HTR-8/SVneo (cell line): ENCODE measurements around the gene OR4Q2.
"Not testable (repeated sequence)": the region's sequence is repeated elsewhere in the genome, so short reads cannot be mapped to it uniquely, and the experiment has no call there.

ENCODE experiments used
- DNase-seq: peaks from one replicate; pipeline ENCODE4 v3.0.0; 2011; ENCODE audit warnings: low spot score, mixed read lengths; ENCODE audit not compliant: insufficient read length
- FAIRE-seq: peaks from 2 replicates; lab custom pipeline; 2011; peaks lifted over from hg19 to GRCh38; lab: Jason Lieb, UNC

The OR4Q2 gene

DNA sequence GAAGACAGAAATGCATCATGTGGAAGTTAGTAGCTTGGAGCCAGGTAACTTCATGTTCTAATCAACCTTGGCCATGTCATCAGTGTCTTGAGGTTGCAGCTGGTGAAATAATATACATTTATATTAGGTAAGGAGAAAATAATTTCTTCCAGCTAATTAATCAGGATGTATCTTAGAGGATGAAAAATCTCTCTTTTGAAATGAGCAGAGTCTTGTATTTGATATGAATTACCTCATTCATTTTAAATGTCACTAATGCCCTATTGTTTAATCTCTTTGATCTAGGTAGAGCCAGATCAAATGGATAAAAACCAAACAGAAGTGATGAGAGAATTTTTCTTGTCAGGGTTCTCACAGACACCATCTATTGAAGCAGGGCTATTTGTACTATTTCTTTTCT lies at the start of gene OR4Q2:
OR4Q2 (plus strand) TSS at position 301 of the 400 bp plus-strand sequence.
- no peak for FAIRE-seq

DNA sequence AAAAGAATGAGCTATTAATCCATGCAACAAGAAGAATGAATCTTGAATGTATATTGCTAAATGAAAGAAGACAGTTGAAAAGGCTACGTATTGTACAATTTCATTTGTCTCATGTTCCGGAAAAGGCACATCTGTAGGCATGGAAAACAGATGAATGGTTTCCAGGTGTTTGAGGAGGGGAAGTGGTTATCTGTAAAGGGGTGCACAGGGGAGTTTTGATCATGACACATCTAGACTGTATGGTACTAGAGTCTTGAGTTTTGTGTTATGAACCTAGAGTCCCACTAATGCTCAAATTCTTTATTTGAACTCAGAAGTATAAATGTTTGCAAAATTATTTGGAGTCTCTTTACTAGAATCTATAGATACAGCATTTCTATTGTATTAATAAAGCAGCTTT lies 32.2 kb upstream of the OR4Q2 start:
- not testable (repeated sequence) for FAIRE-seq, DNase-seq

More for the DNA sequence above, at the start of gene OR4Q2:
- DNase-seq, result no peak

DNA sequence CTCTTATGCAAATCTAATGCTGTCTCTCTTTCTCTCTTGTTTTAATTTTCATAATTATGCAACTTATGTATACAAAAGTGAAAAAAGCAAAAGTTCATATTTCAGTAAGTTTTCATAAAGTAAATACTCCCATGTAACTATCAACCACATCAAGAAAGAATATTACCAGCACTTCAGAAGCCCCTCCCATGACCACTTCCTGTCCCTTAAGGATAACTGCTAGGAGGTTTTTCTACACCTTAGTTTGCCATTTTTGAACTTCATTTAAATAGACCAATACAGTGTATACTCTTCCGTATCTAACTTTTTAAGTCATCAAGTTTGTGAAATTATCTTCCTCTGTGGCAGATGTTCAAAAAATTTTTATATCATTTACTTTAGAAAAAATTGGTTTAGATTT lies 27.1 kb upstream of the OR4Q2 start:
- DNase-seq (no peak), FAIRE-seq (no peak)

DNA sequence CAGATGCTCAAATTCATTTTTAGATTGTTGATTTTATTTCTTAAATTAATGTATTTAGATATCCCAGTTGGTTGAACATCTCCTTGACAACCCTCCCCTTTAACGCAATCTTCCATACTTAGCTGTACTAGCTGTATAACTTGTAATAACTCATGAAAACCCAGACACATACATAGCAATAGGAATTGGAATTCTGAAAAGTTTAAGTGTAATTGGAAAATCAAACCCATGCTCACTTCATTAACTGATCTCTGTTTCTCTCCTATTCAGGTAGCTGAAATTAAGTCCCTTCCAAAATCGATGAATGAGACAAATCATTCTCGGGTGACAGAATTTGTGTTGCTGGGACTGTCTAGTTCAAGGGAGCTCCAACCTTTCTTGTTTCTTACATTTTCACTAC lies 26.7 kb upstream of the OR4Q2 start, which contains the start of gene OR4K15:
OR4K15 (plus strand) TSS at position 301 of the 400 bp plus-strand sequence; CDS start at position 301, 0 bp downstream.
- FAIRE-seq (no peak), DNase-seq (no peak)

DNA sequence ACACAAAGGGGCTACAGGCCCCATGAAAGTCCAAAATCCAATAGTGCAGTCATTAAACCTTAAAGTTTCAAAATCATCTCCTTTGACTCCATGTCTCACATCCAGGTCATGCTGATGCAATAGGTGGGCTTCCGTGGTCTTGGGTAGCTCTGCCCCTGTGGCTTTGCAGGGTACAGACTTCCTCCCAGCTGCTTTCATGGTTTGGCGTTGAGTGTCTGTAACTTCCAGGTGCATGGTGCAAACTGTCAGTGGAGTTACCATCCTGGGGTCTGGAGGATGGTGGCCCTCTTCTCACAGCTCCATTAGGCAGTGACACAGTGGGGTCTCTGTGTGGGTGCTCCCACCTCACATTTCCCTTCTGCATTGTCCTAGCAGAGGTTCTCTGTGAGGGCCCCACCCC lies 8.5 kb upstream of the OR4Q2 start:
- FAIRE-seq (no peak), DNase-seq (no peak)

DNA sequence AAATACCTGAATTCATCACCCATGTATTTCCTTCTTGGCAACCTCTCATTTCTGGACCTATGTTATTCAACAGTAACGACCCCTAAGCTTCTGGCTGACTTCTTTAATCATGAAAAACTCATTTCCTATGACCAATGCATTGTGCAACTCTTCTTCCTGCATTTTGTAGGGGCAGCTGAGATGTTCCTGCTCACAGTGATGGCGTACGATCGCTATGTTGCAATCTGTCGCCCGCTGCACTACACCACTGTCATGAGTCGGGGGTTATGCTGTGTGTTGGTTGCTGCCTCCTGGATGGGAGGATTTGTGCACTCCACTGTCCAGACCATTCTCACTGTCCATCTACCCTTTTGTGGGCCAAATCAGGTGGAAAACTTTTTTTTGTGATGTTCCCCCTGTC lies 356 bp downstream of the OR4Q2 start:
- no peak for DNase-seq
- no peak for FAIRE-seq

DNA sequence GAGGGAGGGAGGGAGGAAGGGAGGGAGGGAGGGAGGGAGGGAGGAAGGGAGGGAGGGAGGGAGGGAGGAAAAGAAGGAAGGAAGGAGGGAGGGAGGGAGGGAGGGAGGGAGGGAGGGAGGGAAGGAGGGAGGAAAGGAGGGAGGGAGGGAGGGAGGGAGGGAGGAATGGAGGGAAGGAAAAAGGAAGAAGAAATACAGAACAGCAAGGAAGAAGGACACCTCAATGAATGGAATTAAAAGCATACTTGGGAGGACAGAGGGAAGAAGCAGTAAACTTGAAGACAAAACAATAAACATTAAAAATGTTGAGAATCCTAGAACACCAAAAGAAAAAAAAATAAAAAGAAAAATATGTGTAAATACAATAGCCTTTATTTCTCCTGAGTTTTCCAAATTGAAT lies 6.2 kb downstream of the OR4Q2 start:
- FAIRE-seq (no peak), DNase-seq (no peak)

DNA sequence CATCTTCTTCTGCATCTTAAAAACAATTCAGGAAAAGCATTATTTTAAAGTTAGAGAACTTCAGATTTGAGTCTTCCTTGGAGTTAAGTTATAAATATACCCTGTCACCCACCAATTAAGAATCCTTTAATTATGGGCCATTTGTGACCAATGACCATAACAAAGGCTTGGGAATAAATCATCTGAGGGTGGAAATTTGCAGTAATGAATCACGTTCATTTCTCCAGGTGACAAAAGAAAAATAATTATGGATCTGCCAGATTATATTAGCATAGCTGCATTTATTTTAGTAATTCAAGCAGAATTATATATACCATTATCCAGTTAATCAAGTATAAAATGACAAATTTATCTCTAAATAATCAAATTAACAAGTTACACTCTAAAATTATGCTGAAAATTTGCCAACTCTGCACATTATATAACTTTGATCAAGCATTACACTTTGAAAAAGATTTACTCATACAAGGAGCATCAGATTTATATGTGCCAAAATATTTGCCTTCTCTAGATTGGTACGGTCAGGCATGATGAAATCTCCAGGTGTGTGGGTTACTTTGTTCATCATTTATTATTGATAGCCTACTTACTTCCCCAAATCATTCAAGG lies 17.4 kb downstream of the OR4Q2 start, which contains the start of gene OR4K14:
OR4K14 (minus strand) TSS at position 51 of the 609 bp plus-strand sequence. CDS start 4,114 bp downstream, outside the sequence.
- FAIRE-seq (no peak), DNase-seq (no peak)

DNA sequence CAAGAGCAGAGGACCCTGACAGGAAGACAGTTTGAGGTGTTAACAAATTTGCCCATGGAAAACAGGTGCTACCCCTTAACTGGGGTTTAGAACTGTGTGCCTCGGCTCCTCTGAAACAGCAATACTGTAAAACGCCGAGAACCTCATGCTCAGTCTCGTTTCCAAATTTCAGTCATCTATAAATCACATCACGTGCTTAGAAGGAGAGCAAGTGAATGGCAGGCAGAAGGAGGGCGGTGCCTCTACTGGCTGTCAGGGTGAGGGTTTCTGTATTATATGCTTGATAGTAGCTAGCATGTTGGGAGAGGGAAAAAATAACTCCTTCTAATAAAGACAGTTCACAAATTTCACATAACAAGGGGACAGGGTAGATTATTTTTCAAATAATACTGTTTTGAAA lies 29.1 kb downstream of the OR4Q2 start:
- DNase-seq, result no peak
- FAIRE-seq, result no peak

DNA sequence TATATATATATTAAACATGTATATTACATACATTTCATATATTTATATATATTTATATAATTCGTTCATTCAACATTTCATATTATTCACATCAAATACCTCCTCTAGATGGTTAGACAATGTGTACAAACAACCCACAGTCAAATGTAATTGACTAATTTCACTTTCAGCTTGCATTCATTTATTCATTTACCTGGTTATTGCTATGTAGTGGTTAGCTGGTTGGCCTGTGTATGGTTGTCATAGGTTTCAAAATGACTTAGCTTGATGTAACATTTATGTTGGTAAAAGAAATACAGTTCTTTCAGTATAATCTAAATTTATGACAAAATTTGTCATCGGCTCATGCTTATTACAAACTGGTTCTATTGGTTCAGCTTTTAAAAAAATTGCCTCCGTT lies 33.5 kb downstream of the OR4Q2 start:
- no peak for FAIRE-seq

DNA sequence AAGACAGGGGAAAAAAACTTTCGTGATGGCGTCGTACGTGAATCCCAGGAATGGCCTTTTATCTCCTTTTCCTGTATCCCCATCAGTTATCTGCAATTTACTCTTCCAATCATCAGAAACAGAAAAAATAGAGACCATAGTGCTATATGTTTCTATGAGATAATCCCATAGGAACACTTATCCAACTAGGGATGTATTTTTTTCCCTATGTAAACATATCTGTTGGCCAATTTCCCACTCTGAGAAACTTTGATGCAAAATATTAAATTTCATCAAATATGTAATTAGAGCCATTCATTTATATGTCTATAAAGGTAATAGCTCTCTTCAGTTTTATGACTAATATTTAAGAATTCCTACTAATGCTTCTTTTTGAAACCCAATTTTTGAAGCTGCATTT lies 34.0 kb downstream of the OR4Q2 start, which contains the start of gene OR4K13:
OR4K13 (minus strand) TSS at position 101 of the 400 bp plus-strand sequence. CDS start 1,280 bp downstream, outside the sequence.
- DNase-seq (no peak), FAIRE-seq (no peak)

More for the DNA sequence above, 33.5 kb downstream of the OR4Q2 start:
- DNase-seq, result no peak

DNA sequence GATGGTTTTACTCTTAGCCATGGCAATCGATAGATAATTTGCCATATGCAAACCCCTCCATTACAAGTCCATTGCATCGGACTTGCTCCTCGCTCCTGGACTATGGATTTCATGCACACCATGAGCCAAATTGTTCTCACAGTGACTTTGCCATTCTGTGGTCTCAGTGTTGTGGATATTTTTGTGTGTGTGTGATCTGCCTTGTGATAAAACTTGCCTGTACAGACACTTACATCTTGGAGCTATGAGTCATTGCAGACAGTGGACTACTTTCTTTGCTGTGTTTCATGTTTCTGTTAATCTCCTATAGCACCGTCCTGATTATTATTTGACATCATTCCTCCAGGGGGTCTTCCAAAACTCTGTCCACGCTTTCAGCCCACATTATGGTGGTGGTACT lies 42.3 kb downstream of the OR4Q2 start:
- no peak for DNase-seq
- FAIRE-seq, result no peak

DNA sequence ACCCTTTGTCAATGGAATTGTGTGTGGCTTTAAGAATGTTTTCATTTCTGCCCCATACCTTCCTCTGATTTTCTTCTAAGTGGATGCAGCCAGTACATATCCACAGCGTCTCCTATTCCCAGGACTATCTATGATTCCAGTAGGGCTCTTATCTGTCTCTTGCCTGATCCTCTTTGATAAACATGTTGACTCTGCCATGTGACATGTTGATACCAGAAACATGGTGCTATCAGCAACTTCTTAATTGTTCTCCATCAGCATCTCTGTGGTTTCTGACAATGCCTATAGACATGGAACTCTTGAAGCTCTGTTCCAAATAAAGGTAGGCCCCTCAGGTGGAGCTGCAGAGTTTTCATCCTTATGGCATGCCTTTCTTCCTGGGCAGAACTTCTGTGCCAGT lies 46.2 kb downstream of the OR4Q2 start:
- FAIRE-seq, result no peak

More for the DNA sequence above, 46.2 kb downstream of the OR4Q2 start:
- DNase-seq, result no peak
